NCI-H226 (cell line): ENCODE results near the gene ELF1.
"Not testable (repeated sequence)": the region's sequence is repeated elsewhere in the genome, so short reads cannot be mapped to it uniquely, and the experiment has no call there.

Experiments used
- DNase-seq: peaks from one replicate; pipeline ENCODE4 v3.0.0-alpha.2; 2015

Gene ELF1

DNA sequence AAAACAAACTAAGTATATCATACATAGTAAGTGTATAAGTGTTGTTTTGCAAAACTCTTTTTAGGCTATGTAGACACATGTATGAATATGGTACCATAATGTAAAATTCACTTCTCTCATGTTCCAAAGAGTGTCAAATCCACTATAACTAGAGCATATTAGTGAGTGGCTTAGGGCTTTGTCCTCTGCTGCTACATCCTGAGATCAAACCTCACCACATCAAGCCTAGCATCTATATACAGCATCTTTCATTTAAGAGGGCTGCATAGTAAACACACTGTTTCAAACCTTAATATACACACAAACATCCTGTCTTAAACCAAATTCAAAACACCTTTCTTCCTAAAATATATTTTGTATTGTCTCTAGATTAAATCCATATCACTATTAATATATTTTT is 38.7 kb downstream of the ELF1 start:
- DNase-seq = no peak

DNA sequence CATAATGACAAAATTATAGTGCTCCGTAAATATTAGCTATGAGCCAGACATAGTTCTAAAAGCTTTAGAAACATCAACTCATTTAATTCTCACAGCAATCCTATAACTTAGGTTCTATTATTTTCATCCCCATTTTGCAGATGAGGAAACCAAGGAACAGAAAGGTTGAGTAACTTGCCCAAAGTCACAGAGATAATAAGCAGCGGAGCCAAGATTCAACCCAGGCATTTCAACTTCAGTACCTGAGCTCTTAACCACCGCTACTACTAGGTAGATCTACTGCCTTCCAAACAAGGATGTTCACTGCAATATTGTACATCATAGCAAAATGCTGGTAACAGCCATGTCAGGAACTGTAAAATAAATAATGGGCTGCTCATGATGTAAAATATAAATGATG is 39.9 kb downstream of the ELF1 start:
- DNase-seq = no peak

DNA sequence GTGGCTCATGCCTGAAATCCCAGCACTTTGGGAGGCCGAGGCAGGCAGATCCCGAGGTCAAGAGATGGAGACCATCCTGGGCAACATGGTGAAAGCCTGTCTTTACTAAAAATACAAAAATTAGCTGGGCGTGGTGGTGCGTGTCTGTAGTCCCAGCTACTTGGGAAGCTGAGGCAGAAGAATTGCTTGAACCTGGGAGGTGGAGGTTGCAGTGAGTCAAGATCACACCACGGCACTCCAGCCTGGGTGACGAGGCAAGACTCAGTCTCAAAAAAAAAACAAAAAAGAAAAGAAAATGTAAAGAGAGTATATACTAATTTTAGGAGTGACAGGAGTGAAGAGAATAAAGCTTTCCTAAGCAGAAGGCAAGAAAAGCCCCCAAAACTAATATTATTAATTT is 41.0 kb downstream of the ELF1 start:
- DNase-seq = not testable (repeated sequence)

DNA sequence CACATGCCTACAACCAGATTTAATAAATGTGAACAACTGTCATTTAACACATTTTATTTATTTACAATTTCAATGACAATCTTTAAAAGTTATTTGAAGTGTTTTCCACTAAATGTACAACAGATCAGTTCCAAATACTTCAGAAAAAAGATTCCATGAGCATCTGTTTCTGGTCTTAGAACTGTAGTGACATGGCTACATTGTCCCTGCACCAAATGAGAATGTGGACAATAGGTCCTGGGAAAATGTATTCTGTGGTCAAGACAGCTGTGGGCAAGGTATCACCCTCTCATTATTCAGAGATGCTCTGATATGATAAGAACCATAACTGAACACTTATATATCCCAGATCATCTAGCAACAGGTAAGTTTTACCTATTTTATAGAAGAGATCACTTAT is 43.7 kb downstream of the ELF1 start:
- no peak for DNase-seq

DNA sequence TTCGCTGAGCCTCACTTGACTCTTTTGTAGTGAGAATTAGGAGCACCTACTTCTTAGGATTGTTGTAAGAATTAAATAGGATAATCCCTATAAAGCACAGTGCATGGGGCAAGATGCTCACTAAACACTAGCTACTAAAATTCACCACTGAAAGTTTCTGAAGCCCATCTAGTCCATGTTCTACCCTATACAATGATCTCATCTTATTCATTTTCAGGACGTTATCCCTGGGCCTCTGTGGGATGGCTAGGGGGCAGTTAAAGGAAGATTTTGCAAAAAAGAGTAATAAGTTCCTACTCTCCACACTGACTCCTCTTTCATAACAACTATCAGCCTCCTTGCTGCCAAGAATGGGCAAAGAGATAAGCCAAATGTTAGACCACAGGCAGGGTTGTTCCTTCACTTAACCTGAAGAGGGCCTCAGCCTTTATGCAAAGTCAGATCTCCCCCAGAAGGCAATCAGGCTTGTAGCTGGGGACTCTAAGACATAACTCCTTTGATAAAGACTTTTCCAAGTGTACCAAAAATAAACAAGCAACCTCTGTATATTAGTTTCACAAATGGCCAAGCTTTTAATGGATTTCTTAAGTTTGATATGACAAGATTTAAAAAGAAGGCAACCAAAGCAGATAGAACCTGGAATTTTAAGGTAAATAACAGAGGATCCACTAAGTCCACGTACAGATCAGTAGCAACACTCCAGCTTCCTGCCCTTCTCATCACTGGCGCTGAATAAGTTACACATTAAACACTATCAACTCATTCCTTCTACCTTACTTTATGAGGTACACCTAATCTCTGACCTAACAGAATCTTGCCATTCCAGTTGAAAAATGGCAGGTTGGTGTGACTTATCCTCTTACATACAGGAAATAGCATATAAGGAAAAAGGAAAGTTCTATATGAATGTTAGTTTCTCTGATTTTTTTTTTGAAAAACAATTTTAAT is 44.4 kb downstream of the ELF1 start:
- DNase-seq = peak; percentile 71

- no peak for DNase-seq
Observed at GRCh38 chr13:40973409-40973808, 45.7 kb downstream of the ELF1 start.

GRCh38 chr13:40971321-40971720 is 47.8 kb downstream of the ELF1 start:
- no peak for DNase-seq

GRCh38 chr13:40970803-40971202 is 48.3 kb downstream of the ELF1 start:
- no peak for DNase-seq

- no peak for DNase-seq
Observed at GRCh38 chr13:40969169-40969901, 49.8 kb downstream of the ELF1 start.

DNA sequence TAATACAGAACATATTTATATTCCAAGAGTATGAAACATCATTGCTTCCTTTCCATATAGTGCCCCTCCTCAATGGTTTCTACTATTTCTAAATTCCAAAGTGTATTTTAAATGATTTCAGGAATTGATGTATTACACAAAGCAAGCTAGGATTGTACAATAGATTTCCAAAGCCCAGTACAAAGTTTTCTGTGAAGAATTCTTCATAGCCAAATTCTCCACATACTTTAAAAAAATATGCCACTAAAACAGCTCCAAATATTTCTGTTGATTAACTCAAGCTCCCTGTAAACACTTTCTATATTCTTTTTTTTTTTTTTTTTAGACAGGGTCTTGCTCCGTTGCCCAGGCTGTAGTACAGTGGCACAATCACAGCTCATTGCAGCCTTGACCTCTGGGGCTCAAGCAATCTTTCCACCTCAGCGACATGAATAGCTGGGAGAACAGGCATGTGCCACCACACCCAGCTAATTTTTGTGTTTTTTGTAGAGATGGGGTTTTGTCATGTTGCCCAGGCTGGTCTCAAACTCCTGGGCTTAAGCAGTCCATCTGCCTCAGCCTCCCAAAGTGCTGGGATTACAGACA is 50.6 kb downstream of the ELF1 start:
- no peak for DNase-seq

GRCh38 chr13:40966298-40966697 is 52.8 kb downstream of the ELF1 start:
- DNase-seq = no peak

- DNase-seq = peak; percentile 33
Observed at GRCh38 chr13:40963927-40964326, 55.2 kb downstream of the ELF1 start.

DNA sequence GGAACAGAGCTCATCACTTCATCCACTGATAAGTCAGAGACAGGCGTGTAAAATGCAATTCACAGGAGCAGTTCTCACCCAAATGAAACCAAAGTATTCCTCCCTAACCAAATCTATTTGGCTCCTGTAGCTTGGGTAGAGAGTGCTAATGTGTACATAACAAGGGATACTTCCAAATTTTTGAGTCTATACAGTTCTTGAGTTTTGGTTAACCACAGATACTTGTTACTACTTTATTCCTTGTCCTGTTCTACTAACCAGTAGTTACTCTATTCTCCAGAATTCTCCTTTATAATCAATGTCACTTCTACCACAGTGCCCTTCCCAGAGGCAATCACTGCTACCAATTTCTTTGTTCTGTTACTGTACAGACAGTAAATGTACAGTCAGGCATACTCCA is 57.3 kb downstream of the ELF1 start:
- no peak for DNase-seq

DNA sequence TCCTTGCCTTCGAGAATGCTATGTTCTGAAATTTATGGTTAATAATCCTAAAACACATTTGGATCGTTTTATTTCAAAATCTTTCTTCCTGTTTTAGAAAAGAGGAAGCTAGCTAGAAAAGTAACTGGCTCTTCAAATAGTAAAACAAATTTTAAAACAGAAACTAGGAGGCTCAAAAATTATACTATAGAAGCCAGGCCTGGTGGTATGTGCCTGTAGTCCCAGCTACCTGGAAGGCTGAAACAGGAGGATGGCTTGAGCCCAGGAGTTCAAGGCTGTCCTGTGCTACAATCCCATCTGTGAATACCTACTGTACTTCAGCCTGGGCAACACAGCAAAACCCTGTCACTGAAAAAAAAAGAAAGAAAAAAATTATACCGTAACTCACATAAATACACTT is 57.9 kb downstream of the ELF1 start:
- DNase-seq = no peak

GRCh38 chr13:40960716-40961115 is 58.4 kb downstream of the ELF1 start:
- DNase-seq = no peak

GRCh38 chr13:40958655-40959054 is 60.5 kb downstream of the ELF1 start:
- DNase-seq = no peak

GRCh38 chr13:40946485-40946884 is 72.6 kb downstream of the ELF1 start:
- no peak for DNase-seq

GRCh38 chr13:40943073-40943472 is 76.0 kb downstream of the ELF1 start:
- no peak for DNase-seq

- DNase-seq = no peak
Observed at GRCh38 chr13:40941581-40941980, 77.5 kb downstream of the ELF1 start.

- DNase-seq = no peak
Observed at GRCh38 chr13:40940841-40941240, 78.3 kb downstream of the ELF1 start.

DNA sequence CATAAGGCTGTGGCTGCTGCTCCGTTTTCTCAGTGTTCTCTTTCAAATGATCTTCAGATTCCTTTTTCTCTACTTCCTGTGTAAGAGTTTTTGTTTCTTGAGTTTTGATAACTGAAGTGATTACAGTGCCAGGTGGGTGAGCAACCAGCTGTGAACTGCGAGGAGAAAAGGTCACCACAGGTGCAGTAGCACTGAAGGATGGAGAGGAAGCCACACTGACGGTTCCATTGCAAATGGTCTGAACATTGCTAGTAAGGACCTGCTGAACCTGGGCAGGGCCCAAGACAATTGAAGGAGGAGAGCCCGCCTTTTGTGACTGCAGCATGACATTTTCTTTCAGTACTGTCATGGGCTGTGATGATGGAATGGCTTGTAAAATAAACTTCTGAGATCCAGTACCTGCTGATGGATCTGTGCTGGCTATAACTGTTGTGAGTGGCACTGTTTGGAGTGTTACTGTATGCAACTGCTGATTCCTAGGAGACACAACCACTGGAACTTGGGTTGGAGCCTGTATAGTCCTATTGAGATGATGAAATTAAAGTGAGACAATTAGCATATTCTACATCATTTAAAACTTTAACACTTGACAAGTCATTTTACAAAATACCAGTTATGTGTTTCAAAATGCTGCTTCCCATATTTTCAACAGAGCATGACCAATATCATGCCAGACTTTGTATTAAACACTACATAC is 85.5 kb downstream of the ELF1 start:
- DNase-seq = no peak

GRCh38 chr13:40932252-40932651 is 86.9 kb downstream of the ELF1 start:
- no peak for DNase-seq

DNA sequence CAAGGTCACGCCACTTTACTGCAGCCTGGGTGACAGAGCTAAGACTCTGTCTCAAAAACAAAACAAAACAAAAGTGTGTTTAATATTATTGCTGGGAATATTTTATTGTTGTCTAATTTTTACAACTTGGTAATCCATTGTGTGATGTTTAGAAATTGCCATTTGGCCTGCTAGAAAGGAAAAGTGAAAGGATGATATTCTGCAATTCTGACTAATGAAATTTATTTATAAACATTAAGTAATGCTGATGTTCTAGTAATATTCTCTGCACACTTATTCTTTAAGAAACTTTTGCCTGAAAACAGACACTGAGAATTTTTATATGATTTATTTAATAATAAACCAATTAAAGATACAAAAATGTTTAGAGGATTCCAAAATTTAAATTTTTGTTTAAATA is 87.4 kb downstream of the ELF1 start:
- DNase-seq = no peak
